Activated CD4-positive, alpha-beta memory T cell treated with anti-CD3 and anti-CD28 coated beads for 36 hours (primary cell): Measurements from ENCODE around the gene LBHD2. TPM values are rescaled to one million over a fixed set of nuclear protein-coding genes. Genes with fewer than 3 reads are reported as not detected.

Experiments
- CTCF ChIA-PET: fragments of 350-600 bp; sonication (Branson Sonifier 250); formaldehyde crosslinking; loops from one replicate; lab custom pipeline; 2021; ENCODE audit warnings: antibody characterized with exemption, inconsistent platforms; lab: Charles Lee
- POLR2A ChIA-PET: fragments of 350-600 bp; sonication (Branson Sonifier 250); formaldehyde crosslinking; loops from one replicate; lab custom pipeline; 2021; ENCODE audit warnings: antibody characterized with exemption; lab: Charles Lee
- DNase-seq: peaks from one replicate; pipeline ENCODE4 v3.0.0-alpha.2; 2020
- H3K27ac Mint-ChIP-seq: one replicate; pipeline ENCODE4 v1.8.0; 2021; ENCODE audit warnings: mixed read lengths
- H3K27me3 Mint-ChIP-seq: one replicate; pipeline ENCODE4 v1.8.0; 2021; ENCODE audit warnings: mixed read lengths
- H3K36me3 Mint-ChIP-seq: one replicate; pipeline ENCODE4 v1.8.0; 2021; ENCODE audit warnings: mixed read lengths
- H3K4me1 Mint-ChIP-seq: one replicate; pipeline ENCODE4 v1.8.0; 2021; ENCODE audit warnings: low read depth, mixed read lengths
- H3K4me3 Mint-ChIP-seq: one replicate; pipeline ENCODE4 v1.8.0; 2021; ENCODE audit warnings: mild to moderate bottlenecking, mixed read lengths
- H3K9me3 Mint-ChIP-seq: one replicate; pipeline ENCODE4 v1.8.0; 2021; ENCODE audit warnings: mixed read lengths
- intact Hi-C: fragments of 100-400 bp; cut with micrococcal nuclease; formaldehyde crosslinking; loops from one replicate; pipeline ENCODE4 v1.15.1; 2023
- total RNA-seq, 2 experiments: library from RNA; stranded (reverse); gene quantifications; one replicate each; pipeline ENCODE4 v1.2.3, GENCODE V29; 2021

LBHD2 gene
- total RNA-seq, 2 experiments from 2014 or later = not detected

DNA sequence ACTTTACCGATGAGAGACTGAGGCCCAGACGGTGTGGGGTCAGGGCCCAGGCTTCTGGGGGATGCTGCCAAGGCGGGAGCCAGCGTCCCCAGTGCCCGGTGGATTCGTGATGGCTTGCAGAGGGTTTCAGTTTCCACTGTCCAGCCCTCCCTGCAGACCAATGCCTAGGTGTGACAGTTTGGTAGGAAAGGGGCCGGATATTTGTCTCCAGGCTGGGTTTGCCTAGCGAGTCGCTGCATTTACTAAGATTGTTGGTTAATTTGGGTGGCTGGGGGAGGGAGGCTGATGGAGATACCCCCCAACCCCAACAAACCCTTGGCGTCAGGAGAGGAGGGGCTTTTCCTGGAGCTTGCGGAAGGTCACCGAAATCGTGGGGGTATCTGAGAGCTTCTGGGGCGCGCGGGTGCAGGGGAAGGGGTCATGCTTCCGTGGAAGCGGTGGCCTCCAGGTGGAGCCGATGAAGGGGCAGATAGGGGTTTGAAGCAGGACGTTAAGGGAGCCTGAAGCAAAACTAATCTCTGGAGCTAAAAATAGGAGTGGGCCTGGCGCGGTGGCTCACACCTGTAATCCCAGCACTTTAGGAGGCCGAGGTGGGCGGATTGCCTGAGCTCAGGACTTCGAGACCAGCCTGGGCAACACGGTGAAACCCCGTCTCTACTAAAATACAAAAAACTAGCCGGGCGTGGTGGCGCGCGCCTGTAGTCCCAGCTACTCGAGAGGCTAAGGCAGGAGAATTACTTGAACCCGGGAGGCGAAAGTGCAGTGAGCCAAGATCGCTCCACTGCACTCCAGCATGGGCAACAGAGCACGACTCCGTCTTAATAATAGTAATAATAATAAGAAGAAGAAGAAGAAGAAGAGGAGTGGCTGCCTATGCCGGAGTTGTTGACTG lies 25.6 kb upstream of the LBHD2 start:
- ChIA-PET POLR2A (no interaction called here), CTCF (interaction anchor here (0.8 kb wide), 1 partner anchor 47 kb away, joined by 3 read pairs; no protein-coding TSS in a partner anchor)
- Mint-ChIP-seq H3K9me3 (no peaks in the 10 kb centered on the region), H3K4me3 (no peak overlapping the region), H3K27me3 (peaks cover 12% of the 10 kb centered on the region), H3K4me1 (no peaks in the 10 kb centered on the region), H3K27ac (no peak overlapping the region), H3K36me3 (no peaks in the 10 kb centered on the region)
- DNase-seq = no peak
- intact Hi-C loops = no loop called here

GRCh38 chr14:103059556-103059955 lies 24.5 kb upstream of the LBHD2 start:
- CTCF ChIA-PET = no interaction called here
- Mint-ChIP-seq H3K27ac (no peak overlapping the region), H3K9me3 (no peaks in the 10 kb centered on the region), H3K27me3 (peaks cover 12% of the 10 kb centered on the region), H3K4me3 (no peak overlapping the region), H3K4me1 (no peaks in the 10 kb centered on the region), H3K36me3 (no peaks in the 10 kb centered on the region)
- no peak for DNase-seq
- intact Hi-C loops = no loop called here
- POLR2A ChIA-PET = no interaction called here

DNA sequence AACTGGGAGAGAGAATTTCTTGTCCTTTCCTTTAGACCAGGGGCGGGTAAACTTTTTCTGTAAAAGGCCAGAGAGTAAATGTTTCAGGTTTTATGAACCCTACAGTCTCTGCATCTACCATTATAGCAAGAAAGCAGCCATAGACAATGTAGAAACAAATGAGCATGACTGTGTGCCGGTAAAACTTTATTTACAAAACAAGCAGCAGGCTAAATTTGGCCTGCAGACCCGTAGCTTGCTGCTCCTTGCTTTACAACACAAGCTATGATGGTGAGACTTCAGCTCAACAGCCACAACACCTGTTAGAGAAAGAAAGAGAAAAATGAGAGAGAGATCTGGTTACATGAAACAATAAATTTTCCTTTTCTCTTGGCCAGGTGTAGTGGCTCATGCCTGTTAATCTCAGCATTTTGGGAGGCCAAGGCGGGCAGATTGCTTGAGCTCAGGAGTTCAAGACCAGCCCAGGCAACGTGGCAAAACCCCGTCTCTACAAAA lies 22.5 kb upstream of the LBHD2 start:
- H3K27ac Mint-ChIP-seq = no peak overlapping the region
- no peaks in the 10 kb centered on the region for H3K4me1 Mint-ChIP-seq
- no peaks in the 10 kb centered on the region for H3K9me3 Mint-ChIP-seq
- no peak overlapping the region for H3K4me3 Mint-ChIP-seq
- intact Hi-C loops = no loop called here
- CTCF ChIA-PET = no interaction called here
- peaks cover 12% of the 10 kb centered on the region for H3K27me3 Mint-ChIP-seq
- POLR2A ChIA-PET = no interaction called here
- no peak for DNase-seq
- no peaks in the 10 kb centered on the region for H3K36me3 Mint-ChIP-seq

DNA sequence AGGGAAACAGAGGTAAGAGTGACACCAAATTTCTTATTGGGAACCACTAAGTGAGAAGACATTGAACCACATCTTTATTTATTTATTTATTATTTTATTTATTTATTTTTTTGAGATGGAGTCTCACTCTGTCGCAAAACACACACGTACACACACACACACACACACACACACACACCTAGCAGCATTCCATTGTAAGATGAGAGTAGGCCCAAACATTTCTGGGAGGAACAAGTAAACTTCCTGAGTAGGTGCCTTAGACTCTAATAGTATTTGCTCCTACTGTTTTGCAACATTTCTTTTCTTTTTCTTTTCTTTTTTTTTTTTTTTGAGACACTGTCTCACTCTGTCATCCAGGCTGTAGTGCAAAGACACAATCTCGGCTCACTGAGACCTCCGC lies 19.6 kb upstream of the LBHD2 start:
- H3K9me3 Mint-ChIP-seq = no peaks in the 10 kb centered on the region
- CTCF ChIA-PET = interaction anchor here (1.4 kb wide), 1 partner anchor 370 kb away, joined by 5 read pairs; no protein-coding TSS in a partner anchor
- no peak for DNase-seq
- no peaks in the 10 kb centered on the region for H3K36me3 Mint-ChIP-seq
- H3K27ac Mint-ChIP-seq = no peak overlapping the region
- intact Hi-C loops = no loop called here
- peaks cover 7% of the 10 kb centered on the region for H3K27me3 Mint-ChIP-seq
- no peak overlapping the region for H3K4me3 Mint-ChIP-seq
- POLR2A ChIA-PET = no interaction called here
- no peaks in the 10 kb centered on the region for H3K4me1 Mint-ChIP-seq

DNA sequence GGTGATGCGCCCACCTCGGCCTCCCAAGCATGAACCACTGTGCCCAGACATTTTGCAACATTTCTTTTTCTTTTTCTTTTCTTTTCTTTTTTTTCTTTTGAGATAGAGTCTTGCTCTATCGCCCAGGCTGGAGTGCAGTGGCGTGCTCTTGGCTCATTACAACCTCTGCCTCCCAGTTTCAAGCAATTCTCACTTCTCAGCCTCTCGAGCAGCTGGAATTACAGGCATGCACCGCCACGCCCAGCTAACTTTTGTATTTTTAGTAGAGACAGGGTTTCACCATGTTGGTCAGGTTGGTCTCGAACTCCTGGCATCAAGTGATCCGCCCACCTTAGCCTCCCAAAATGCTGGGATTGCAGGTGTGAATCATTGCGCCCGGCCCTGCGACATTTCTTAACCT lies 19.0 kb upstream of the LBHD2 start:
- no peaks in the 10 kb centered on the region for H3K4me1 Mint-ChIP-seq
- POLR2A ChIA-PET = no interaction called here
- CTCF ChIA-PET = no interaction called here
- intact Hi-C loops = no loop called here
- no peak overlapping the region for H3K4me3 Mint-ChIP-seq
- H3K27ac Mint-ChIP-seq = no peak overlapping the region
- DNase-seq = no peak
- H3K9me3 Mint-ChIP-seq = no peaks in the 10 kb centered on the region
- no peaks in the 10 kb centered on the region for H3K36me3 Mint-ChIP-seq
- peaks cover 3% of the 10 kb centered on the region for H3K27me3 Mint-ChIP-seq

- DNase-seq = no peak
- POLR2A ChIA-PET = no interaction called here
- H3K4me1 Mint-ChIP-seq = no peaks in the 10 kb centered on the region
- H3K9me3 Mint-ChIP-seq = no peaks in the 10 kb centered on the region
- H3K36me3 Mint-ChIP-seq = no peaks in the 10 kb centered on the region
- H3K27me3 Mint-ChIP-seq = no peaks in the 10 kb centered on the region
- CTCF ChIA-PET = no interaction called here
- intact Hi-C loops = no loop called here
- no peak overlapping the region for H3K4me3 Mint-ChIP-seq
- no peak overlapping the region for H3K27ac Mint-ChIP-seq
Observed at GRCh38 chr14:103065861-103066260, 18.1 kb upstream of the LBHD2 start.

- H3K27me3 Mint-ChIP-seq = no peaks in the 10 kb centered on the region
- ChIA-PET POLR2A (no interaction called here), CTCF (no interaction called here)
- no peaks in the 10 kb centered on the region for H3K9me3 Mint-ChIP-seq
- no peak overlapping the region for H3K4me3 Mint-ChIP-seq
- no peaks in the 10 kb centered on the region for H3K4me1 Mint-ChIP-seq
- no peak overlapping the region for H3K27ac Mint-ChIP-seq
- DNase-seq = no peak
- intact Hi-C loops = no loop called here
- no peaks in the 10 kb centered on the region for H3K36me3 Mint-ChIP-seq
Observed at GRCh38 chr14:103066399-103066798, 17.6 kb upstream of the LBHD2 start.

- CTCF ChIA-PET = interaction anchor here (1.1 kb wide), 1 partner anchor 37 kb away, joined by 3 read pairs; no protein-coding TSS in a partner anchor
- DNase-seq = no peak
- Mint-ChIP-seq H3K9me3 (no peaks in the 10 kb centered on the region), H3K4me3 (no peak overlapping the region), H3K4me1 (no peaks in the 10 kb centered on the region), H3K27me3 (no peaks in the 10 kb centered on the region), H3K27ac (no peak overlapping the region), H3K36me3 (no peaks in the 10 kb centered on the region)
- POLR2A ChIA-PET = no interaction called here
- intact Hi-C loops = no loop called here
Observed at GRCh38 chr14:103067231-103067954, 16.6 kb upstream of the LBHD2 start.

DNA sequence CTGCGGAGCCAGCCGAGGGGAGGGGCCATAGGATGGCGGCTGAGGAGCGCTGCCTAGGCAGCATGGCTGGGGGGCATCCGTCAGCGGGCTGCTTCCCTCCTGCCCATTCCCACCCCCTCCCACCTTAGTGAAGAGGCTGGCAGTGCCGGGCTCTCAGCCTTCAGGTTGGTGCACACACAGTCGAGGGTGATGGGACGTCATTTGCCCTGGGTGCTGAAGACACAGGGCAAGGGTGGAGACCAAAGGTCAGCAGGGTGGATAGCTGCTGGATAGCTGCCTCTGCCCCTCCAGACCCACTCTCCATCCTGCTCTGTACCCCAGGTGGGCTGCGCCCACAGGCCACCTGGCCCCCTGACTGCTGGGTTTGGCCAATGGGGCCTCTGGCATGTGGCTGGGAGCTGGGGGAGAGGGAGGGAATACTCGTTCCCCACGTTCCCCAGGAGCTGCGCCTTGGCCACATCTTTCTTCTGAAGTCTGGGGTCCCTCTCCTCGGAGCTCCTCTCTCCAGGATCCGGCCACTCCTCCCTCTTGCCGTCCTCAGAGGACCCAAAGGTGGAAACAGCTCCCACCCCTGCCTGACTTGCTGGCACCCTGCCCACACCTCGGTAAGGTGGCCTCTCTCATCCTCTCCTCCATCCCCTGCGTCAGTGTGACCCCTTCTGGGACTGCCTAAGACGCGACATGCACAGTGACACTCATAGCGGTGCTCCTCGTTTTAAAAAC lies 15.5 kb upstream of the LBHD2 start:
- H3K27me3 Mint-ChIP-seq = no peaks in the 10 kb centered on the region
- DNase-seq = no peak
- CTCF ChIA-PET = interaction anchor here (1.1 kb wide), 1 partner anchor 36 kb away, joined by 3 read pairs; no protein-coding TSS in a partner anchor
- no peak overlapping the region for H3K27ac Mint-ChIP-seq
- no peak overlapping the region for H3K4me3 Mint-ChIP-seq
- H3K9me3 Mint-ChIP-seq = no peaks in the 10 kb centered on the region
- POLR2A ChIA-PET = no interaction called here
- no peaks in the 10 kb centered on the region for H3K36me3 Mint-ChIP-seq
- intact Hi-C loops = no loop called here
- H3K4me1 Mint-ChIP-seq = no peaks in the 10 kb centered on the region

GRCh38 chr14:103070263-103070885 lies 13.6 kb upstream of the LBHD2 start:
- no peak for DNase-seq
- no peak overlapping the region for H3K27ac Mint-ChIP-seq
- POLR2A ChIA-PET = no interaction called here
- H3K27me3 Mint-ChIP-seq = peaks cover 4% of the 10 kb centered on the region
- intact Hi-C loops = no loop called here
- H3K4me3 Mint-ChIP-seq = no peak overlapping the region
- CTCF ChIA-PET = no interaction called here
- H3K9me3 Mint-ChIP-seq = no peaks in the 10 kb centered on the region
- no peaks in the 10 kb centered on the region for H3K4me1 Mint-ChIP-seq
- H3K36me3 Mint-ChIP-seq = no peaks in the 10 kb centered on the region

GRCh38 chr14:103070971-103071542 lies 13.0 kb upstream of the LBHD2 start:
- Mint-ChIP-seq H3K4me1 (no peaks in the 10 kb centered on the region), H3K9me3 (no peaks in the 10 kb centered on the region), H3K4me3 (no peak overlapping the region), H3K27ac (no peak overlapping the region), H3K36me3 (no peaks in the 10 kb centered on the region), H3K27me3 (peaks cover 4% of the 10 kb centered on the region)
- intact Hi-C loops = no loop called here
- ChIA-PET POLR2A (no interaction called here), CTCF (no interaction called here)
- no peak for DNase-seq
